Muscle of back (tissue), 11 donors: ENCODE data around the gene LAMA3. TPM values are rescaled to one million over a fixed set of nuclear protein-coding genes. Genes with fewer than 3 reads are reported as not detected.

ENCODE experiments used
- DNase-seq, 3 donors: peaks; one replicate each; pipeline versions ENCODE4 v3.0.0 to v3.0.0-alpha.2; 2013
- polyA plus RNA-seq, 10 donors: library from polyadenylated mRNA; unstranded; fragments of 120-200 nt; gene quantifications; one replicate each; pipeline ENCODE4 v1.2.1, GENCODE V29; 2013; ENCODE audit not compliant: insufficient read length in 10 of 10

LAMA3 gene
- polyA plus RNA-seq, 10 donors: 3.1 to 14.4 (median 4.1) TPM

DNA sequence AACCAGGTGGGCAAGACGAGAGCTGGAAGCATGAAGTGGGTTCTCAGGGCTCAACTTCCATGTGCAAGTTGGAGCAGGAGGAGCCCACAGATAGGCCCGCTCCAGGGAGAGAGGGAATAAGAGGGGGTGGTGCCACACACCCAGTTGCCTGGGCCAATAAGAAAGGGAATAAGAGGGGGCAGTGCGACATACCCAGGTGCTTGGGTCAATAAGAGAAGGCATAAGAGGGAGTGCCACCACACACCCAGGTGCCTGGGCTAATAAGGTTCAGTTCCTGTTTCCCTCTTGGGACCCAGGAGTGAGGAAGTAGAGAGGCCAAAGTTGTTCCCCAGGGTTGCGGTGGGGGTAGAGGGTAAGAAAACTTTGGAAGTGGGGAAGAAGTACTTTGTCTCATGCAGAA is 127.5 kb downstream of the LAMA3 start:
- no peak for DNase-seq

DNA sequence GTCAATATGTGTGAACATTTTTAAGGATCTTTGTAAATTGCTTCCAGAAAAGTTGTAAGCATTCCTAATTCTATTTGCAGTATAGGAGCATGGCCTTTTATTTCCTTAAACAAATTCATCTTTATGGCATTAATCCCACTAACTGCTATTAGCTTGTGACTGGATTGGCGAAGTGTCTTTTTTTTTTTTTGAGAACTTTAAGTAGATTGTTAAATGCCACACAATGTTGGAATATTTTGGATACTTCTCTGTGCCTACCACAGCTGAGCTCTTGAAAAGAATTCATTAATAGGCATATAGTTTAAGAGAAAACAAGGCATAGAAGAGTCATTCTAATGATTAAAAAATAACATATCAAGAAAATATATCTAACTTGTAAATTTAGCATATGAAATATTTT is 129.7 kb downstream of the LAMA3 start:
- DNase-seq: no peak

DNA sequence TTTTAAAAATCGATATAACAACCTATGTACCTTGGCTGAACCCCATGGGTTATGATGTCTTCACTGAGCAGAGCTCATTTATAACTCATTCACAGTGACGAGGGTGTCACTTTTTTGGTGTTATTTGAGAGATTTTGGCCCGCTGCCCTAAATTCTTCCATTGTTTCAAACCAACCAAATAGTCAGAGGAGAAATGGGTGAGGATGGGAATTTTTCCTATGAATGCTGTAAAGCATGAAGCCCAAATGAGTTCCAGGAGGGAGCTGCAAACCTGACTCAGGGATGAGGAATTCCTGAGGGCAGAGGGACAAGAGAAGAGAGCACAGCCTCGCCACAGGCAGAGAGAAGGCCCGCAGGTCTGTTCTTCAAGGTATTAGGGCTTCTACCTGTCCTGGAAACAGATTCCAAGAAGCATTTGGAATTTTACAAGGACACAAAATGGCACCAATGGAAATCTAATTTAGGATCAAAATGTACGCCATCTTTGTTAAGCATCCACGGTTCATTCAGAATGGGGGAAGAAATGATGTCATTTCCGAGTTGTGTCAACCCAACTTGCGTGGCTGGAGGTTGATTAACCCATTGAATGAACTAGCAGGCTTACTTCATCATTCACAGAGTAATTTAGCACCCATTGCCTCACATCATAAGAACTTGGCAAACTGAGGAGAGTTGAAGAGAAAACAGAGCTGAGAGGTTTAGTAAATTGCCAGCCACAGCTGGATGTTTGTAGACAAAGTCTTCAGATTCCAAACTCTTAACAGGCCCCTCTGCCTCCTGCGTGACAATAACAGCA is 133.5 kb downstream of the LAMA3 start:
- DNase-seq: peak in 1 of 3 donors; percentile 49

DNA sequence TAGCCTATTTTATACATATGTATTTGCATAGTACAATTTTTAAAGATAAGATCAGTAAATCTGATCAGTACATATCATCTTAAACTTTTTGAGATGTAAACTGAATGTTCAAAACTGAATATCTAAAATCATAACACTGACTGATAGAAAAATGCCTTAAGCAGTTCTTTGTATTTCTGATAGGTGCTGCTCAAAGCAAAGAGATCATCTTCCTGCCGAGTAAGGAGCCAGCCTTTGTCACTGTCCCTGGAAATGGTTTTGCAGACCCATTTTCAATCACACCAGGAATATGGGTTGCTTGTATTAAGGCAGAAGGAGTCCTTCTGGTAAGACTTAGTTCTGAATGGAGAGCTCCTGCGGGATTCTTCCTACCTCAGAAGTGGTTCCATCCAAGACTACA is 135.0 kb downstream of the LAMA3 start:
- DNase-seq: no peak

DNA sequence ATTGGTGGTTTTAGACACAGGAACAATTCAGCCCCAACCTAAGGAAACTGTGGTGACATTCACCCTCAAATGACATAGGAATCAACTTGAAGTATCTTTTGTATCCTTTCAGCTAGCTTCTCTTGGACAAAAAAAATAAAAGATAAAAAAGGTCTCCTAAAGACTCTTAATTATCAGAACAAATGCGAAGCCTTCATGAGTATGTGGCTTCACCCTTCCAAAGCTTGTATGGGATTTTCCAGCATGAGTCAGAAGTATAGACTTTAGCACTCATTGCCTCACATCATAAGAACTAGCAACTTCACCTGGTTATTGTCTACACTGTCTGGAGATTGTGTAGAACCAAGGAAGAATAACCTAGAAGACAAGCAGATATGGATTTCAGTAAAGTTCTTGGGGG is 135.4 kb downstream of the LAMA3 start:
- no peak for DNase-seq

DNA sequence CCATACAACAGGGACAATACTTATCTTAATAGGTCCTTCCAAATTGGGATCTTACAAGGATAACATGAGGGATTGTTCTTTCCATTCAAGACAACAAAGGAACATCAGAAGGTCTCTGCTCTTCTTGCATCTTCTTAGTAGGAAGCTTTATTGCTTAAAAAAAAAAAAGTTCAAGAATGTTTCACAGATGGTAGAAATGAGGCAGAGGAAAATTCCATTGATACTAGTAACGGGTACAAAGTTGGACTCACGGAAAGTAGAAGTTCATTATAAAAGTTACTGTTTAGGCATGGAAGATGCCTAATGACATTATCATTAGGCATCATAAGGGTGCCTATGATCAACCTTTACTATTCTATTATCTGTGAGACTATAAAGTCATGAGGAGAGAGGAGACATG is 136.2 kb downstream of the LAMA3 start:
- DNase-seq: no peak

DNA sequence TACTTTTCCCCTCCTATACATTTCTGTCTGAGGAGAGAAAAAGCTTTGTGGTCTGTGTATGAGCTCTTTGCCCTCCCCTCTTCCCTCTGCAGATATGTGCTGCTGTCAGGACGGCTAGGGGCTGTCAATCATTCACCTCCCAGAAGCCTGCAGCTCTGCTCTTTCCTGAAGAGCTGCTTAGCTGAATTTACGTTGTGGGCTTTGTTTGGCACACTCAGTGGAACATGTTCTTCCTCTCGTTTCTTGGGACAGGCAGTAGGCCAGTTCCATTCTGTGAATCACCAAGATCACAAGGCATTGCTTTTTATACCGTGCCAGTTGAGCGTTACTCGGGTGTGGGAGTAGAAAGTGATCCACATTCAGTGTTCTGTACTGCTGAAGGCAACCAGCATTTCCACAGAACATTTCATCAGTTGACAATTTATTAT is 136.7 kb downstream of the LAMA3 start:
- DNase-seq: peak in 2 of 3 donors; percentile 66 to 77

DNA sequence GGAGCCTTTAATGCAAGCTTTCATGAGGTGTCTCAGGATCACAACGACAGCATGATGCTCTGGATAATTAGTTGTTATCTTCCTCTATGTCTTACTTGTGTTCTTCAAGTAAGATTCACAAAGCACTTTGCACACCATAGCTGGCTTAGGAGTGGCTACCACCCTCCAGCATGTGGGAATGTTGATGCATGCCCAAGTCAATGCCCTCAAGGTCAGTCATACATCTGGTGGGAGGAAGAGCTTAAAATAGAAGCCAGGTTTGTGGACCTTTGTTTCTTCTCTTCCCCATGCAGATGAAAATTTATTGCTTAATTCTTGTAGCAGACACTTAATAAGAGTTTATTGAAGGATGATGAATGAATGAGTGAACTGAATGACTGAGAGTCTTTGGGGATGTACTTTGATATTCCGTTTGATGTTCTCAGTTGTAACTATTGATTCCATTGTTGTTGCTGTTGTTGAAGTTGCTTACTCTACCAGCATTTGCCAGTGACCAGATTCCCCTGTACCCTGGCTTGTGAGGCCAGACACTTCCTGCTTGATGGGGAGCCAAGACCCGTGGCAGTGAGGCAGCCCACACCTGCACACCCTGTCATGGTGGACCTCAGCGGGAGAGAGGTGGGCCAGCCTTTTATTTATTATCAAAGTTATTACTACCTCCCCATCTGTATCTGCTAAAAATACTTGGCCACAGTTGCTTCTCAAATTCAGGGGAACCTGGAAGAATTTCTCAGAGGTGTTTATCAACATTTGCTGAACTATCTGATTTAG is 137.8 kb downstream of the LAMA3 start:
- DNase-seq: no peak

DNA sequence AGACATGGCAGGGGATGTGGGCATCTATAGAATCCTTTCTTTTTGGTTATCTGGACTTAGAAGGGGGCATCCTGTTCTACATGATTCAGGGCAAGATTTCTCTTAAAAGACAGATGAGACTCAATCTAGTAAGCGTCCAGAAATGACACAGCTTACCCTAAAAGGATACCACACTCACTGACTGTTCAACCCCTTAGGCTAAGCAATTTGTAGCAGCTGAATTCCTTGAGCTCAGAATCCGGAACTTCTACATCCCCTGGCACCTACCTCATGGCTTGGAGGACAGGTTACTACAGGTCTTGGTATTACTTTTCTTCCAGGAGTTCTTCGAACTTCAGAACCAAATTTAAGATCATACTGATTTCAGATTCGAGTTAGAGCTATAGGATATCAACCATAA is 138.4 kb downstream of the LAMA3 start:
- no peak for DNase-seq

DNA sequence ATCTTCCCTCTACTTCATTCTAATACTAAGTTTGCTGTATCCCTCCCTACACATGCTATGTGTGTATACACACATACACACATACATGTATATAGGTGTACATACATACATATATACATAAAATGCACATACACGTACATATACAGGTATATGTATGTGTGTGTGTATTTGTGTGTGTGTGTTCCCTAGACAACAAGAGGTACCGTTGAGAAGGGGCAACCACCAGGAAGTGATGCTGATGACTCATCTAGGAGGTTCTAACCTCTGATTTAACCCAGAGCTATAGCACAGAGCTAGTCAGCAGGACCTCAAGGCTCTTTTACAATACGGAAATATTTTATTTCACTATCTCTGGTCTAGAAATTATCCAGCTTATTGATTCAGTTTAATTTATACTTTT is 139.2 kb downstream of the LAMA3 start:
- no peak for DNase-seq

DNA sequence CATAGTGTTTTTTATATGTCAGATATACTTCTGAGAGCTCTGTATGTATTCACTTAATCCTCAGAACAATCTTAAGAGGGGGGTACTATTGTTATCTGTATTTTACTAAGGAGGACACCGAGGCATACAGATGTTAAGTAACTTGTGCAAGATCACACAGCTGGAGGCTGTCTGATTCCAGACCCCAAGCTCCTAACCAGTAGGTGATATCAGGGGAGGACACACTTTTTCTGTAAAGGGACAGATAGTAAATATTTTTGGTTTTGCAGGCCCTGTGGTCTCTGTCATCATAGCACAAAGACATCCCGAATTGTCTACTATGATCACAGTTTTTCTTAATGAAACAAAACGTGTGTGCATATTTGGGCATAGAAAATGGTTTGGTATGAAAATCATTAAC is 143.7 kb downstream of the LAMA3 start:
- no peak for DNase-seq

DNA sequence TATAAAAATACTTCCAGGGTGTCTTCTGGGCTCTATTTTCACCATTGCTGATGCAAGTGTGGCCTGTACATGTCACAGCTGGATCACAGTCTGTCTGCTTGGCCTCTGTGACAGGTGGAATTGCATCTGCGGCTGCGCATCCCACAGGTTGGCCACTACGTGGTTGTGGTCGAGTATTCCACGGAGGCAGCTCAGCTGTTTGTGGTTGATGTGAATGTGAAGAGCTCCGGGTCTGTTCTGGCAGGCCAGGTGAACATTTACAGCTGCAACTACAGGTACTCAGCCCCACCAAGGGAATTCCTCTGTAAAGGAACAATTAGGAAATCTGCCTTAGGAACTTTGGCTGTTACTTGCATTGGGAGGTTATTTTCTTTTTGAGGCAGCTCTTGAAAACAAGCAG is 144.5 kb downstream of the LAMA3 start:
- no peak for DNase-seq

DNA sequence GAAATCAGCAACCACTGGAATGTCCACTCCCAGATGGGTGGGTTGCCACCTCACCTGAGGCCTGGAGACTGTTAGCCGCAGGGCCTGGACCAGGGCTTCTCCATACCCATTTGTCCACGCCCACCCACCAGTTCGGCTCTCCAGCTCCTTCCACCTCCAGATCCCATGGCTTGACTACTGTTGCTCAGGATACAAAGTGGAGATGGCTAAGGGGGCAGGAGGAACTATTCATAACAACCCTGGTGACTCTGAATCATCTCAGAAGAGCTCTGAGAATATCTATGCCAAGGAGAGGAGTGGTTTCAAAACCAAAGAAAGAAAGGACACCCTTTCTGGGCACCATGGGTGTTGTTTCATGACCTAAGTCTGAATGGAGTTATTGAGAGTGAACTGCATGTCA is 145.8 kb downstream of the LAMA3 start:
- no peak for DNase-seq

DNA sequence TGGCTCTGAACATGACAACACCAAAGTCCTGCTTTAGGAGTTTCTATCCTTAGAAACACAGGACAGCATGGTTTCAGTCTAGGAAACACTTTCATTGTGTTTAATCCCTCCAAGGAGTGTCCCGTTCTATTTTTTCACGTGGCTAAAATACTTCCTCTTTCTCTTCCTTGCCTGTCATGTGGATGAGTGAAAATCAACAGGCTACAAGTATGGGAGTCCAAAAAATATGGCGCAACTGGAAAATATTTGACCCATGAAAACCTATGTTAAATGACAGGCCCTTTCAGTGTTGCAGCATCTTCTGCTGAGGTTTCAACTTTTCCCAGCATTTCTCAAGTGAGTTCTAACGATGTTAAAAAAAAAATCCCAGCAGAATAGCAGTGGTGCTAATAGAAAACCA is 146.3 kb downstream of the LAMA3 start:
- DNase-seq: no peak

DNA sequence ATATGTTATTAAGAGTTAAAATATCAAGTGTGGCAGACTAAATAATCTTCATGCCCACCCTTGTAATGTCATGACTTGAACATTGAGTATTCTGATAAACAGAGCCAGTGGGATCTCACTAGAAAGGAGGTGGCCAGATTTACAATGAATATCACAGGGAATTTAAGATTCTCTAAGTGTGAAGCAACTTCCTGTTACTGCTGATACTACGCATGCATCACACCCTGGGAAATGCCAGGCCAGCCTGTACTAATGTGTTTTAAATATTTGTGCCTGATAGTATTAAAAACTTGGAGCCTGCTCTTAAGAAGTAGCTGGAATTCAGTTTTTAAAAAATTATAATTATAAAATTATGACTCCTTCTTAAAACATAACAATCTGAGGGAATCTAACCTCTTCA is 148.3 kb downstream of the LAMA3 start:
- peak in 1 of 3 donors; percentile 33 for DNase-seq

DNA sequence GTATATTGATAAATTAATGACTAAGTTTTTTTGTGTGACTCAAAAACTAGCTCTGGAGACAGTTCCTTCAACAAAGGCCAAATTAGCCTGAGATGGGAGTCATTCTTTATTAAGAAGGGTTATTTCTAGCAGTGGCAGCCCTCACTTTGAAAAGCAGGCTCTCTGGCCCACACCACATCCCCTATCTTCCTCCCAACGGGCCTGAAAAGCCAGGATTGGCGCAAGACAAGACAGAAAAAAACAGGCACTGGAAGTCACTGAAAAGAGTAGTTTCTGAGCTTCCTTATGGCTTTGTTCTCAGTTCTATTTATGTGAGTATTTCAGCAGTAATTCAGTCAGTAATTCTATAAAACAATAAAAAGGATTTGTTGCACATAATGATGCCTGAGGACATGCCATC is 149.0 kb downstream of the LAMA3 start:
- no peak for DNase-seq

DNA sequence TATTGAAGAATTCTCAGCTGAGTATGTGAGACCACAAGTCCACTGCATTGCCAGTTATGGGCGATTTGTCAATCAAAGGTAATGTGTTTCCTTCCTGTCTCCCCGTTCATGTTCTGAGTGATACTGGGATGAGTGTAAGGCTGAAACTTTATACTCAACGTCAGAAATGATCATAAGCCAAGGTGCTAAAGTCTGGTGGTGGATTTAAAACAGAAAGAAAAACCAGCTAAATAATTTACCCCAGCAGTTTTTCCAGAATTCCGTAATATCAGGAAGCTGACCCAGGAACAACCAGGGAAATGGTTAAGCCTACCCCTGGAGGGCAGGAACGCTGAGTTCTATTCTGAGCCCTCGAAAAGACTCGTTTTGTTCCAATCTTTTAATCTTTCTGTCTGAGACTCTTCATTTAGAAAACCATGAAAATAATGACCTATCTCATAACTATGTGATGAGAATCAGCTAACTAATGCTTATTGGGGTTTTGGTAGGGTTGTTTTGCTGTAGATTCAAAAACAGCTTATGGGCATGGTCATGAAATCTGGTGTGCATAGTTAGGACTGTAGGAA is 149.6 kb downstream of the LAMA3 start:
- DNase-seq: peak in 1 of 3 donors; percentile 25

DNA sequence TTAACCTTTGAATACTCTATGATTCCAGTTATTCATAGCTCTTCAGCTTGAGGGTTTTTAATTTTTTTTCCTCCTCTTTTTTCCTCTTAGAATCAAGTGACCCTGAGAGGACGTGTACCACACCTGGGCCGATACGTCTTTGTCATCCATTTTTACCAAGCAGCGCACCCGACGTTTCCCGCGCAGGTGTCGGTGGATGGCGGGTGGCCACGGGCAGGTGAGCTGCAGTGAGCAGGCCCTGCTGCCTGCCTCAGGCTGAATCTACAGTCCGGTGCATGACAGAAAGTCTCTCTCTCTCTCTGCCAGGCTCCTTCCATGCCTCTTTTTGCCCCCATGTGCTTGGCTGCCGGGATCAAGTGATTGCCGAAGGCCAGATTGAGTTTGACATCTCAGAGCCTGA is 153.1 kb downstream of the LAMA3 start:
- DNase-seq: no peak

DNA sequence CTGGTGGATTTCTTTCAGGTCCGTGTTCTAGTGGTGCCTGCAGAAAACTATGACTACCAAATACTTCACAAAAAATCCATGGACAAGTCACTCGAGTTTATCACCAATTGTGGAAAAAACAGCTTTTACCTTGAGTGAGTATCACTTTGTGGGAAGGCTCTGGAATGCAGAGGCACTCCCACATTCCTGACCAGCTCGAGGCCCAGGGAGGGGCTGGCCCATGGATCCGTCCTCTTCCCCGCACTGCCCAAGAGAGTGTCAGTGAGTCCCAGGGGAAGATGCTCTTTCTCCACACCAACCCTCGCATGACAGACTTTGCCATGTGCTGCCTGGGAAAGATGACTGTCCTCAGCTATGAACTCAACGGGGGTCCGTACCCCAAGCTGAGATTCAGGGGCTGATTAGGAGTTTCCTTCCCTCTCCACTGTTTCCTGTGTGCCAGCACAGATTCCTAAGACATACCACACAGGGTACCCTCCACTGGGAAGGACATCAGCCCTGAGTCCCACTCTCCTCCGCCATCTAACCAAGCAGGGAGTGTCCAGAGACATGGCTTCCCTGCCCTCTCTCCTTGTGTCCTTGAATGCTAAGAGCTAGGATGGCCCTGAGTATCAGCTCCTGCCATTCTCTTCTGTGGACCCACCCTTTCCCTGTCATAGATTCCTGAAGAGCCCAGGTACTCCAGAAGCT is 155.9 kb downstream of the LAMA3 start:
- DNase-seq: no peak

DNA sequence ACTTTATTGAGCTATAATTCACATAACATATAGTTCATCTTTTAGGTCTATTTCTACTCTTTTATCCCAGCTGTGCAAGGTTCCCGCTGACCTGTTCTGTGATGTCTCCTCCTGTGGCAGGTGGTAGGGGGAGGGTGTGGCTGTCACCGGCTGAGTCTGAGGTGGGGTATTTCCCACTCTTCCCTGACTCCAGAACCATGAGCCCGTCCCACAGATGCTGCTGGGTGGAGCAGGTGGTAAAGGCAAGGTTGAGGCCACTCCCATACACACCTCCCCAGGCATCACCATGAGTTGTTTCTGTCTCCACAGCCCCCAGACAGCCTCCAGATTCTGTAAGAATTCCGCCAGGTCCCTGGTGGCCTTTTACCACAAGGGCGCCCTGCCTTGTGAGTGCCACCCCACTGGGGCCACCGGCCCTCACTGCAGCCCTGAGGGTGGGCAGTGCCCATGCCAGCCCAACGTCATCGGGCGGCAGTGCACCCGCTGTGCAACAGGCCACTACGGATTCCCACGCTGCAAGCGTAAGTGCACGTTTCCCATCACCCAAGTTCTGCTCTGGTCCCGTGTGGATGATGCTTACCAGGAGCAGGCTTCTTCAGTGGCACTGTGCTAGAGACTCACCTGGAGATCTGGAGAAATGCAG is 156.9 kb downstream of the LAMA3 start:
- no peak for DNase-seq

DNA sequence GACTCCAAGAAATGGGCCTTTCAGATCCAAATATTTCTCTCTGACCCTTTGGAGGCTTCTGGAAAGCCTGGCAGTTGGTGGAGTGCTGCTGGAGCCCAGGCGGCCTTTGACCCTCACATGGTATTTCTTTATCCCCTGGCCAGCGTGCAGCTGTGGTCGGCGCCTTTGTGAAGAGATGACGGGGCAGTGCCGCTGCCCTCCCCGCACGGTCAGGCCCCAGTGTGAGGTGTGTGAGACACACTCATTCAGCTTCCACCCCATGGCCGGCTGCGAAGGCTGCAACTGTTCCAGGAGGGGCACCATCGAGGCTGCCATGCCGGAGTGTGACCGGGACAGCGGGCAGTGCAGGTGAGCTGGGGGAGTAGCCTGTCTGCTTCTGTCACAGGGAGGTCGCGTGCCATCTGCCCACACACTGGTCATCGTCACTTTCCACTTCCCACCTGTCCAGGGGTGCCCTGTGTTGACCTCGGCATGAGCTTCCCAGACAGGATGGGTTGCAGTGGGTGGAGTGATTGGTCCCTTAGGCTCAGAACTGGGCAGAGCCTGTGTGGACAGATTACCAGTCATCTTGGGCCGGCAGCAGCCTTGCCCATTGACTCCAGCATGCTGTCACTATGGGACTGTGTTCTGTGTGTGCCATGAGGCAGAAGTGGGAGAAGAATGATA is 158.2 kb downstream of the LAMA3 start:
- no peak for DNase-seq
